SK-N-SH (cell line): Measurements from ENCODE around the gene MAST4. TPM values are rescaled to one million over a fixed set of nuclear protein-coding genes. Genes with fewer than 3 reads are reported as not detected.

Experiments
- CTCF ChIA-PET: fragments of 300-600, 350-600 bp; formaldehyde crosslinking; extraction: SDS; loops from one replicate; lab custom pipeline; 2021; lab: Yijun Ruan, JAX
- POLR2A ChIA-PET: fragments of 350-600 bp; sonication (Branson Sonifier 250); formaldehyde crosslinking; extraction: SDS; loops from one replicate; lab custom pipeline; 2020; ENCODE audit warnings: antibody characterized with exemption, inconsistent platforms; lab: Yijun Ruan, JAX
- DNase-seq: peaks from one replicate; pipeline ENCODE4 v3.0.0; 2012
- H2AFZ ChIP-seq: fragments of 200-600 bp; sonication (generic); 2 replicates; pipeline ENCODE4 v1.8.1; 2016; ENCODE audit warnings: antibody characterized with exemption, mild to moderate bottlenecking, low read depth
- H3F3A ChIP-seq: fragments of 200-600 bp; sonication (generic); replicated peaks from 2 replicates; pipeline ENCODE3; 2016; ENCODE audit warnings: antibody characterized with exemption, mild to moderate bottlenecking; ENCODE audit not compliant: insufficient read depth
- H3K27ac ChIP-seq, 2 experiments: fragments of 200-500 bp in 1 of 2; fragments of 200-600 bp in 1 of 2; sonication (Bioruptor generic) in 1 of 2; sonication (generic), shearing (Covaris generic) in 1 of 2; 2 replicates each; pipeline versions ENCODE4 v1.5.1 to v1.6.1; 2014 to 2016; ENCODE audit warnings: low read depth in 2 of 2, inconsistent platforms in 1 of 2, low read length in 1 of 2, mild to moderate bottlenecking in 1 of 2, mixed read lengths in 1 of 2
- H3K27me3 ChIP-seq: fragments of 200-600 bp; sonication (generic), shearing (Covaris generic); 2 replicates; pipeline ENCODE4 v1.6.1; 2016; ENCODE audit warnings: mixed run types; ENCODE audit not compliant: insufficient read depth
- H3K36me3 ChIP-seq, 2 experiments: fragments of 200-500 bp in 1 of 2; fragments of 200-600 bp in 1 of 2; sonication (Bioruptor generic) in 1 of 2; sonication (generic) in 1 of 2; replicated peaks in 1 of 2; 2 replicates each; pipeline versions ENCODE3 to v1.5.1; 2014 to 2016; ENCODE audit warnings: low read length in 1 of 2, mild to moderate bottlenecking in 1 of 2; ENCODE audit not compliant: insufficient read depth in 2 of 2, control insufficient read depth in 1 of 2
- H3K4me1 ChIP-seq, 2 experiments: fragments of 200-500 bp in 1 of 2; fragments of 200-600 bp in 1 of 2; sonication (Bioruptor generic) in 1 of 2; sonication (generic), shearing (Covaris generic) in 1 of 2; 2 replicates each; pipeline versions ENCODE4 v1.5.1 to v1.6.1; 2014 to 2016; ENCODE audit warnings: low read depth in 1 of 2, low read length in 1 of 2, mixed run types in 1 of 2; ENCODE audit not compliant: insufficient read depth in 2 of 2, control insufficient read depth in 1 of 2
- H3K4me2 ChIP-seq: fragments of 200-600 bp; sonication (generic), shearing (Covaris generic); 2 replicates; pipeline ENCODE4 v1.6.1; 2017; ENCODE audit warnings: mixed run types
- H3K4me3 ChIP-seq, 2 experiments: fragments of 200-500 bp in 1 of 2; fragments of 200-600 bp in 1 of 2; sonication (Bioruptor generic) in 1 of 2; sonication (generic), shearing (Covaris generic) in 1 of 2; 2 replicates each; pipeline versions ENCODE4 v1.5.1 to v1.8.1; 2014 to 2016; ENCODE audit warnings: low read depth in 2 of 2, inconsistent platforms in 1 of 2, low read length in 1 of 2, mild to moderate bottlenecking in 1 of 2, mixed read lengths in 1 of 2, moderate library complexity in 1 of 2
- H3K79me2 ChIP-seq: fragments of 200-600 bp; sonication (generic); 2 replicates; pipeline ENCODE4 v1.8.1; 2017; ENCODE audit warnings: mild to moderate bottlenecking; ENCODE audit not compliant: insufficient read depth
- H3K9ac ChIP-seq: fragments of 200-600 bp; sonication (generic); 2 replicates; pipeline ENCODE4 v1.6.1; 2017; ENCODE audit warnings: mixed run types
- H3K9me2 ChIP-seq: fragments of 200-600 bp; sonication (generic); 2 replicates; pipeline ENCODE4 v1.6.1; 2017; ENCODE audit warnings: mixed run types
- H3K9me3 ChIP-seq: fragments of 200-600 bp; sonication (generic); 2 replicates; pipeline ENCODE4 v1.6.1; 2017; ENCODE audit warnings: mixed run types, mild to moderate bottlenecking, moderate library complexity
- H4K20me1 ChIP-seq: fragments of 200-600 bp; sonication (generic); 2 replicates; pipeline ENCODE4 v1.6.1; 2017; ENCODE audit warnings: mild to moderate bottlenecking, mixed run types; ENCODE audit not compliant: insufficient read depth
- CHD2 ChIP-seq: fragments of 150-350 bp; IDR thresholded peaks from 2 replicates; pipeline ENCODE4 v1.6.1; 2018; ENCODE audit warnings: low read length; ENCODE audit not compliant: partially characterized antibody
- ELF1 ChIP-seq: IDR thresholded peaks from 2 replicates; pipeline ENCODE4 v1.4.0; 2012
- EZH2phosphoT487 ChIP-seq: fragments of 200-600 bp; sonication (generic); IDR thresholded peaks from 2 replicates; pipeline ENCODE4 v1.6.1; 2017; ENCODE audit warnings: low read depth, mixed run types, mild to moderate bottlenecking, antibody characterized with exemption, moderate library complexity, borderline replicate concordance
- FOSL2 ChIP-seq: IDR thresholded peaks from 2 replicates; pipeline ENCODE4 v1.4.0; 2012; ENCODE audit warnings: low read depth, mild to moderate bottlenecking, moderate library complexity, borderline replicate concordance
- FOXM1 ChIP-seq: IDR thresholded peaks from 2 replicates; pipeline ENCODE4 v1.4.0; 2012; ENCODE audit warnings: low read depth, mild to moderate bottlenecking
- GATA2 ChIP-seq: sonication (generic); formaldehyde crosslinking; IDR thresholded peaks from 2 replicates; pipeline ENCODE4 v1.5.0; 2020; ENCODE audit warnings: mild to moderate bottlenecking, missing genetic modification reagents
- MEF2A ChIP-seq: IDR thresholded peaks from 2 replicates; pipeline ENCODE4 v1.4.0; 2012; ENCODE audit warnings: low read depth, borderline replicate concordance
- MXI1 ChIP-seq: IDR thresholded peaks from 2 replicates; pipeline ENCODE4 v1.6.1; 2012; ENCODE audit warnings: mild to moderate bottlenecking, low read depth, low read length, improper control_type of control experiment
- POLR2AphosphoS5 ChIP-seq: IDR thresholded peaks from 2 replicates; pipeline ENCODE4 v1.6.1; 2012; ENCODE audit warnings: low read depth, low read length
- RCOR1 ChIP-seq: fragments of 150-350 bp; IDR thresholded peaks from 2 replicates; pipeline ENCODE4 v1.6.1; 2017; ENCODE audit warnings: antibody characterized with exemption, low read length
- YY1 ChIP-seq: IDR thresholded peaks from 2 replicates; pipeline ENCODE4 v1.4.0; 2012; ENCODE audit warnings: low read depth, mild to moderate bottlenecking
- WGBS: methylation state at CpG from one replicate; pipeline ENCODE4 v1.1.6; 2017; ENCODE audit warnings: low lambda C conversion rate; 5-methylcytosine and 5-hydroxymethylcytosine counted together
- polyA plus RNA-seq, 3 experiments: library from polyadenylated mRNA; depleted of rRNA; stranded (reverse); fragments of >200 nt; gene quantifications; 2 replicates each; pipeline ENCODE4 v1.2.3, GENCODE V29; 2012
- TF ChIP-seq, protein P1 (sequence below): fragments of 150-350 bp; IDR thresholded peaks from 2 replicates; pipeline ENCODE4 v1.6.1; 2017; ENCODE audit warnings: antibody characterized with exemption, low read length, low read depth, borderline replicate concordance
- TF ChIP-seq, protein P2 (sequence below): fragments of 200-600 bp; sonication (generic); IDR thresholded peaks from 2 replicates; pipeline ENCODE4 v1.6.1; 2017; ENCODE audit warnings: antibody characterized with exemption, mild to moderate bottlenecking, moderate library complexity

The MAST4 gene
- polyA plus RNA-seq, 1 of the 3 experiments (the other 2 are of a cell fraction) = 2.2 TPM

DNA sequence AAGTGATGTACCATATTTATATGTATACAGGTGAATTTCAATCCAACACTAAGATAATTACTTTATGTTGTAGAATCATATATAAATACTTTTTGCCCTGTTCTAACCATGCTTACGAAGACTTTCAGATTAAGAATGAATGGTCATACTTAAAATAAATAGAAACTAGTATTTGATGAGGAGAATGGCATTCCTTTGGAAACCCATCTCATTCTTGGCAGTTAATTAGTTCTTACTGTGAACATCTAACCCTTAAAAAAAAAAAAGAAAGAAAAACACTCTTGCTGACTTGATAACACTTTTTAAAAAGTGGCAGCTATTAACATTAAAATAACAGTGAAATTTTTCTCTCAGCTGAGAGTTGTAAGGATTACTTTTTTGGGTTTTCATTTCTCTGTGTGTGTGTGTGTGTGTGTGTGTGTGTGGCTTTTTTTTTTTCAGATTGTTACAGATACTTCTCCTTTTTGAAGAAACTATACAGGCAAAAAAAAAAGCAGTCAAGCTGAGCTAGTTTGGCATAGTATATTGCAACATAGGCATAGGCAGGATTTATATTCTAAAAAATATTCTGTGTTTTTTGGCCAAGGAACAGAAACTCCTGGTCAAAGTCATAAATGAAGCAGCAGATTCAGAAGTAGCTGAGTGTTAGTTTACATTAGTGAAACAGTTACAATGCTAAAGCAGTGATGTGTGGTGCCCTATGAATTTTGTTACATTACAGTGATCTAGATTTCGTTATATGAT, 436.9 kb downstream of the MAST4 start:
- TF ChIP-seq YY1 (no peak), FOXM1 (no peak), FOSL2 (no peak), RCOR1 (no peak), MEF2A (no peak)
- no peaks in the 10 kb centered on the region for H3K36me3 ChIP-seq
- H3K4me2 ChIP-seq = no peak overlapping the region
- H3K4me3 ChIP-seq = no peak overlapping the region
- no peaks in the 10 kb centered on the region for H3K9me3 ChIP-seq
- 0 out of 2 replicates have a peak, but pooled peaks cover 2% of the 10 kb centered on the region for H3K79me2 ChIP-seq
- WGBS = 93% methylated on average over 2 of the region's 2 CpGs
- H3K4me1 ChIP-seq = peaks cover 12 to 20% of the 10 kb centered on the region in 2 experiments
- H3K9ac ChIP-seq = no peak overlapping the region
- no peak for DNase-seq
- no peaks in the 10 kb centered on the region for H3K9me2 ChIP-seq
- no peak overlapping the region for H2AFZ ChIP-seq
- peaks cover 4% of the 10 kb centered on the region for H3F3A ChIP-seq
- ChIA-PET POLR2A (no interaction called here), CTCF (interaction anchor here (0.9 to 1.1 kb wide), 2 partner anchors 16 to 218 kb away, joined by 3 read pairs; no protein-coding TSS in a partner anchor)
- H3K27ac ChIP-seq = no peak overlapping the region
- no peaks in the 10 kb centered on the region for H3K27me3 ChIP-seq
- no peaks in the 10 kb centered on the region for H4K20me1 ChIP-seq

DNA sequence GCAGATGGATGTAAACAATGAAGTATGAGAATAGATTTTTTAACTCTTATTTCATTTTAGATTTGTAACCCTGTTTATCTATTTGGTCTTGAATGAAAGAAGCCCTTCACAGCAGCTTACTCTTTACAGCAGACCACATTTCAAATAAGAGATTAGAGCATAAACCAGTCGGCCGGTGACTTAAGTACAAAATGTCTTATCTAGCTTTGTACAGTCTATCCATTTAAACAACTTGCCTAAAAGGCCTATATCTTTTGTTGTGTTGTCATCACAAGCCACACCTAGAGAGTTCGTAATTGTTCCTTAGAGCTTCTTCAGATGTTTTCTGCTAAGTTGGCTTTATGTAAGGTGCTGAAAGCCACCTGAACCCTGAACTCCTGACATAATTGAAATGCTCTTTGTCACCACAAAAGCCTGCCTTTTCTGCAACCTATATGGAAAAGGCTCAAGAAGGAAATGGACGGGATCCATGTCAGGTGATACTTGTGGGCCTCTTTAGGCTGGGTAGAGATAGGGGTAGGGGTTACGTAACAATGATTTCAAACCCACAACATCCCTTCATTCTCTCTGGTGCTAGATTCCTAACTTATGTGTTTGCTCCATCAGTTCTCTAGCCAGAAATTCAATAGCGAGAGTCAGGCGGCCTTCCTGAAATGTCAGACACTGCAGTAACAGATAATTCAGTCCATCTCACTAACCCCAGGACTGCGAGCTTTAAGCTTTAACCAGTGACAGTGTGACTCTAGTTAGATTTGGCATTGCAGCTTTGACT, 437.9 kb downstream of the MAST4 start:
- Histone ChIP-seq H3K4me3 (no peak overlapping the region), H4K20me1 (no peaks in the 10 kb centered on the region), H3K4me1 (peaks cover 12 to 21% of the 10 kb centered on the region in 2 experiments), H3K27ac (no peak overlapping the region), H3K27me3 (no peaks in the 10 kb centered on the region), H3K36me3 (no peaks in the 10 kb centered on the region), H3K9ac (no peak overlapping the region), H3F3A (peaks cover 4% of the 10 kb centered on the region), H3K9me3 (no peaks in the 10 kb centered on the region), H2AFZ (no peak overlapping the region), H3K4me2 (no peak overlapping the region), H3K9me2 (no peaks in the 10 kb centered on the region), H3K79me2 (0 out of 2 replicates have a peak, but pooled peaks cover 5% of the 10 kb centered on the region)
- 92% methylated on average over 8 of the region's 8 CpGs for WGBS
- DNase-seq = no peak
- CTCF ChIA-PET = interaction anchor here (0.9 to 1.4 kb wide), 3 partner anchors 14 to 219 kb away, joined by 3 read pairs; no protein-coding TSS in a partner anchor
- no peak for TF ChIP-seq YY1
- no peak for TF ChIP-seq ELF1
- POLR2A ChIA-PET = no interaction called here

DNA sequence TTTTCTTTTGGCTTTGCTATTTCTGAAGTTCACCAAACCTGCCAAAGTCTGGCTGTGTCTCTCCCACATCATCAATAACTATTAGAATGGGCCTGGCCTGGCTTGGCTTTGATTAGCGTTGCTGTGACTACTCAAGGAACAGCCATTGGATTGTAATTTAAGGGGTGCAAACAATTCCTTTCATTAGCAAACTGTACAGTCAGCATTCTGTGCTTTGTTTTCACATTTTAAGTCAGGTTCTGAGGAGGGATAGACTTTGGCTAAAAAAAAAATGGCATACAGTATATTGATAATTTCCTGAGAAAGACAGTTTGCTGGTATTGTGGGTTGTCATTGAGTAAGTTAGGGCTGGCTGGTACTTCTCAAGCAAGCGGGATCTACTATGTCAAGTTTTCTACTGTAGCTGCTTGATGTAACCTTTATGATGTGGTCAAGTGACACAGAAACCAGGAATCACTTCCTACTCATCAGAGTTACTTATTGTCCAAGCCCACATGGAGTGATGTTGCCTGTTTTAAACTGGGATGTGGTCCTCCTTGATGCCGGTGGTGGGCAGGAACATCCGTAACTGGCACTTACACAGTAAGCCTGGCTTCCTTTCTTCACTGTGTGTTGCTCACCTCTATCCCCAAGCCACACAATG, 439.0 kb downstream of the MAST4 start:
- no peaks in the 10 kb centered on the region for H3K36me3 ChIP-seq
- DNase-seq = no peak
- ChIA-PET CTCF (interaction anchor here (1.4 kb wide), 1 partner anchor 13 kb away, joined by 3 read pairs; no protein-coding TSS in a partner anchor), POLR2A (no interaction called here)
- 82% methylated on average over 4 of the region's 4 CpGs for WGBS
- H3K9me2 ChIP-seq = no peaks in the 10 kb centered on the region
- no peak overlapping the region for H3K27ac ChIP-seq
- H3F3A ChIP-seq = peaks cover 4% of the 10 kb centered on the region
- peaks cover 16 to 23% of the 10 kb centered on the region in 2 experiments for H3K4me1 ChIP-seq
- 0 out of 2 replicates have a peak, but pooled peaks cover 5% of the 10 kb centered on the region for H3K79me2 ChIP-seq
- H3K9me3 ChIP-seq = no peaks in the 10 kb centered on the region
- H3K9ac ChIP-seq = no peak overlapping the region
- H3K4me2 ChIP-seq = no peak overlapping the region
- no peaks in the 10 kb centered on the region for H4K20me1 ChIP-seq
- H2AFZ ChIP-seq = no peak overlapping the region
- H3K27me3 ChIP-seq = no peaks in the 10 kb centered on the region
- no peak overlapping the region for H3K4me3 ChIP-seq
- TF ChIP-seq GATA2 (no peak), YY1 (no peak), EZH2phosphoT487 (no peak), MXI1 (no peak), POLR2AphosphoS5 (no peak), MEF2A (no peak), CHD2 (no peak), ELF1 (no peak)
- TF ChIP-seq, protein P1, sequence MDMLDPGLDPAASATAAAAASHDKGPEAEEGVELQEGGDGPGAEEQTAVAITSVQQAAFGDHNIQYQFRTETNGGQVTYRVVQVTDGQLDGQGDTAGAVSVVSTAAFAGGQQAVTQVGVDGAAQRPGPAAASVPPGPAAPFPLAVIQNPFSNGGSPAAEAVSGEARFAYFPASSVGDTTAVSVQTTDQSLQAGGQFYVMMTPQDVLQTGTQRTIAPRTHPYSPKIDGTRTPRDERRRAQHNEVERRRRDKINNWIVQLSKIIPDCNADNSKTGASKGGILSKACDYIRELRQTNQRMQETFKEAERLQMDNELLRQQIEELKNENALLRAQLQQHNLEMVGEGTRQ = no peak
- TF ChIP-seq, protein P2, sequence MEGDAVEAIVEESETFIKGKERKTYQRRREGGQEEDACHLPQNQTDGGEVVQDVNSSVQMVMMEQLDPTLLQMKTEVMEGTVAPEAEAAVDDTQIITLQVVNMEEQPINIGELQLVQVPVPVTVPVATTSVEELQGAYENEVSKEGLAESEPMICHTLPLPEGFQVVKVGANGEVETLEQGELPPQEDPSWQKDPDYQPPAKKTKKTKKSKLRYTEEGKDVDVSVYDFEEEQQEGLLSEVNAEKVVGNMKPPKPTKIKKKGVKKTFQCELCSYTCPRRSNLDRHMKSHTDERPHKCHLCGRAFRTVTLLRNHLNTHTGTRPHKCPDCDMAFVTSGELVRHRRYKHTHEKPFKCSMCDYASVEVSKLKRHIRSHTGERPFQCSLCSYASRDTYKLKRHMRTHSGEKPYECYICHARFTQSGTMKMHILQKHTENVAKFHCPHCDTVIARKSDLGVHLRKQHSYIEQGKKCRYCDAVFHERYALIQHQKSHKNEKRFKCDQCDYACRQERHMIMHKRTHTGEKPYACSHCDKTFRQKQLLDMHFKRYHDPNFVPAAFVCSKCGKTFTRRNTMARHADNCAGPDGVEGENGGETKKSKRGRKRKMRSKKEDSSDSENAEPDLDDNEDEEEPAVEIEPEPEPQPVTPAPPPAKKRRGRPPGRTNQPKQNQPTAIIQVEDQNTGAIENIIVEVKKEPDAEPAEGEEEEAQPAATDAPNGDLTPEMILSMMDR = no peak
